ENCODE data around the gene PTPN21. TPM values are rescaled to one million over a fixed set of nuclear protein-coding genes. Genes with fewer than 3 reads are reported as not detected.
A peak's percentile ranks its signal among the peaks of the same experiment; 100 is the strongest.

The PTPN21 gene
- total and polyA plus RNA-seq, 2 experiments from 2014 or later: 12.0 to 16.7 TPM

DNA sequence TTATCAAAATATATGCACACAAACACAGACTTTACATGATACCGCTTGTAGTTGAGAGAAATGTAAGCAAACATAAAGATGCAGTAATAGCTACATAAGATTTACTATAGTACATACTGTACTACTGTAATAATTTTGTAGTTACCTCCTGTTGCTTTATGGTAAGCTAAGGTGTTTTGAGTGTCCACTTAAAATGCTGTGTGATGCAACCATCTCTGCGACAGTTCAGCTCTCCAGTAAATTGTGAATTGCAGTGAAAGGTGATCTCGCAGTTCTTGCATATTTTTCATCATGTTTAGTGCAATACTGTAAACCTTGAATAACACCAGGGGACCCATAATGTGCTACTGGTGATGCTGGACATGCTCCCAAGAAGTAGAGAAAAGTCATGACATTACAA lies 29.6 kb upstream of the PTPN21 start:
- H3K27me3 ChIP-seq: no peaks in the 10 kb centered on the region
- no peak for DNase-seq (ENCODE audit: low read depth in 1 of 2, low spot score in 1 of 2)
- peaks cover 40% of the 10 kb centered on the region for H3K36me3 ChIP-seq
- H3K4me1 ChIP-seq (ENCODE audit: low read depth): peaks cover 8% of the 10 kb centered on the region
- TF ChIP-seq, protein P1, sequence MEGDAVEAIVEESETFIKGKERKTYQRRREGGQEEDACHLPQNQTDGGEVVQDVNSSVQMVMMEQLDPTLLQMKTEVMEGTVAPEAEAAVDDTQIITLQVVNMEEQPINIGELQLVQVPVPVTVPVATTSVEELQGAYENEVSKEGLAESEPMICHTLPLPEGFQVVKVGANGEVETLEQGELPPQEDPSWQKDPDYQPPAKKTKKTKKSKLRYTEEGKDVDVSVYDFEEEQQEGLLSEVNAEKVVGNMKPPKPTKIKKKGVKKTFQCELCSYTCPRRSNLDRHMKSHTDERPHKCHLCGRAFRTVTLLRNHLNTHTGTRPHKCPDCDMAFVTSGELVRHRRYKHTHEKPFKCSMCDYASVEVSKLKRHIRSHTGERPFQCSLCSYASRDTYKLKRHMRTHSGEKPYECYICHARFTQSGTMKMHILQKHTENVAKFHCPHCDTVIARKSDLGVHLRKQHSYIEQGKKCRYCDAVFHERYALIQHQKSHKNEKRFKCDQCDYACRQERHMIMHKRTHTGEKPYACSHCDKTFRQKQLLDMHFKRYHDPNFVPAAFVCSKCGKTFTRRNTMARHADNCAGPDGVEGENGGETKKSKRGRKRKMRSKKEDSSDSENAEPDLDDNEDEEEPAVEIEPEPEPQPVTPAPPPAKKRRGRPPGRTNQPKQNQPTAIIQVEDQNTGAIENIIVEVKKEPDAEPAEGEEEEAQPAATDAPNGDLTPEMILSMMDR (IDR thresholded peaks at IDR 0.05; ENCODE audit: low read depth, low read length): no peak
- H3K27ac ChIP-seq: no peak overlapping the region
- no peak overlapping the region for H3K4me3 ChIP-seq
- H3K9me3 ChIP-seq (ENCODE audit: low read depth): no peaks in the 10 kb centered on the region

DNA sequence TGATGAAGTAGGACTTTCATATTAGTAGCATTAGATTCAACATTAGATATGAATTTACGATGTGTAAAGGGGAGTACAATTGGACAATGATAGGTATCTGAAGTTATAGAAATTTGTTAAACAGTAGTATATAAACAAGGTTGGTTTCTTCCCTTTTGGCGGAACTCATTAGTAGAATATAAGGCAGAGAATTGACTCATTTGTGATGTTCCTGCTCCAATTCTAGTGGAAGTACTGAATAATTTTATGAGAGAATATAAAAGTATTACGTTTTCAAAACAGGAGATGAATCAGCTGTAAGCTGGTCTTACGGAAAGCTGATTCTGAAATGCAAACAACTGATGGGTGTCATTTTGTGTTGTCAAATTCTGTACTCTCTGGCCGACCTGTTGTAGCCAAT lies 21.4 kb upstream of the PTPN21 start:
- peaks cover 85% of the 10 kb centered on the region for H3K36me3 ChIP-seq

DNA sequence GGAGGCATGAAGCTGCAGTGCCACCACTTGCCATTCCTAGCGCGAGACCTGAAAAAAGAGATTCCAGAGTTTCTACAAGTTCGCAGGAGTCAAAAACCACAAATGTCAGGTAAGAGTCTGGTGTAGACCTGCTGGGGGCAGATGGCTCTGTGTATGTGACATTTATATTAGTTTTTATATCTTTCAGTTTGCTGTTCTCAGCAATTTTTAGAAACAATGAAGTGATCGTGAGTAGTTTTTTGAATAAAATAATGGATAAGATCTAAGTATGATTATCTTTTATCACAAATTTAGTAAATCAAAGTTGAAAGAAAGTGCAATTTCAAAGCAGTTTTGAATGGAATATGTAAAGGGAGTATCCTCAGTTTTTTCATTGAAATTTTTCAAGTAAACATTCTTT lies 17.3 kb upstream of the PTPN21 start:
- TF ChIP-seq, protein P1 (IDR thresholded peaks at IDR 0.05; ENCODE audit: low read depth, low read length): no peak

More for the DNA sequence above, 21.4 kb upstream of the PTPN21 start:
- no peaks in the 10 kb centered on the region for H3K27me3 ChIP-seq
- no peak overlapping the region for H3K4me3 ChIP-seq
- no peaks in the 10 kb centered on the region for H3K4me1 ChIP-seq (ENCODE audit: low read depth)
- no peaks in the 10 kb centered on the region for H3K9me3 ChIP-seq (ENCODE audit: low read depth)
- no peak for DNase-seq (ENCODE audit: low read depth in 1 of 2, low spot score in 1 of 2)
- no peak overlapping the region for H3K27ac ChIP-seq
- TF ChIP-seq, protein P1 (IDR thresholded peaks at IDR 0.05; ENCODE audit: low read depth, low read length): no peak

DNA sequence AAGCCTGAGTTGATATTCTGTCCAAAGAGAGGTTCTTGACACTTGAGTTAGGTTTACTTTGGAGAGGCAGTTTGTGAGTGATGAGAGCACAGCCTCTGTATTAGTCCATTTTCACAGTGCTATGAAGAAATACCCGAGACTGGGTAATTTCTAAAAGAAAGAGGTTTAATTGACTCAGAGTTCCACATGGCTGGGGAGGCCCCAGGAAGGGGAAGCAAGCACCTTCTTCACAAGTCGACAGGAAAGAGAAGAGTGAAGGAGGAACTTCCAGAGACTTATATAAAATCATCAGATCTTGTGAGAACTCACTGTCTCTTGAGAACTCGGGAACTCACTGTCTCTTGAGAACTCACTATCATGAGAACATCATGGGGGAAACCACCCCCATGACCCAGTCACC lies 13.4 kb upstream of the PTPN21 start:
- H3K4me1 ChIP-seq (ENCODE audit: low read depth): no peaks in the 10 kb centered on the region
- TF ChIP-seq, protein P1 (IDR thresholded peaks at IDR 0.05; ENCODE audit: low read depth, low read length): no peak
- peaks cover 52% of the 10 kb centered on the region for H3K36me3 ChIP-seq

More for the DNA sequence above, 17.3 kb upstream of the PTPN21 start:
- Histone ChIP-seq H3K27me3 (no peaks in the 10 kb centered on the region), H3K27ac (no peak overlapping the region), H3K4me3 (no peak overlapping the region), H3K9me3 (ENCODE audit: low read depth) (no peaks in the 10 kb centered on the region), H3K36me3 (peaks cover 90% of the 10 kb centered on the region), H3K4me1 (ENCODE audit: low read depth) (no peaks in the 10 kb centered on the region)
- DNase-seq (ENCODE audit: low read depth in 1 of 2, low spot score in 1 of 2): no peak

DNA sequence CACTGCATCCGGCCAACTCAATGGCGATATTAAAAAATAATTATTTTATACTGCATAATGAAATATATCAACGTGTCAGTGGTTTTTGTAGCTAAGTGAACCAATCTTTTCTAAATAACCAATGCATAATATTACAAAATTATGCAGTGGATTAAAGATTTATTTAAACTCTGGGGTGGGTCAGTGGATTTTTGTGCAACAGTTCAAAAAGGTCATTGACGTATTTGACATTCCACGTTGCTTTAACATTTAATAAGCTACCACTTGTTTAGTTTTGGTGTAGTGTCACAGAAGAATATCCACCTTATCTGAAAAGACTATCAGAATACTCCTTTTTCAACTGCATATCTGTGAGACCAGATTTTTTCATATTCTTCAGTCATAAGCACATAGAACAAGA lies 10.6 kb upstream of the PTPN21 start:
- Histone ChIP-seq H3K27ac (no peak overlapping the region), H3K9me3 (ENCODE audit: low read depth) (no peaks in the 10 kb centered on the region), H3K36me3 (peaks cover 31% of the 10 kb centered on the region), H3K4me1 (ENCODE audit: low read depth) (no peaks in the 10 kb centered on the region), H3K4me3 (no peak overlapping the region), H3K27me3 (no peaks in the 10 kb centered on the region)
- no peak for DNase-seq (ENCODE audit: low read depth in 1 of 2, low spot score in 1 of 2)
- TF ChIP-seq, protein P1 (IDR thresholded peaks at IDR 0.05; ENCODE audit: low read depth, low read length): no peak

More for the DNA sequence above, 13.4 kb upstream of the PTPN21 start:
- H3K9me3 ChIP-seq (ENCODE audit: low read depth): no peaks in the 10 kb centered on the region
- no peak overlapping the region for H3K4me3 ChIP-seq
- H3K27me3 ChIP-seq: no peaks in the 10 kb centered on the region
- DNase-seq (ENCODE audit: low read depth in 1 of 2, low spot score in 1 of 2): no peak
- no peak overlapping the region for H3K27ac ChIP-seq

DNA sequence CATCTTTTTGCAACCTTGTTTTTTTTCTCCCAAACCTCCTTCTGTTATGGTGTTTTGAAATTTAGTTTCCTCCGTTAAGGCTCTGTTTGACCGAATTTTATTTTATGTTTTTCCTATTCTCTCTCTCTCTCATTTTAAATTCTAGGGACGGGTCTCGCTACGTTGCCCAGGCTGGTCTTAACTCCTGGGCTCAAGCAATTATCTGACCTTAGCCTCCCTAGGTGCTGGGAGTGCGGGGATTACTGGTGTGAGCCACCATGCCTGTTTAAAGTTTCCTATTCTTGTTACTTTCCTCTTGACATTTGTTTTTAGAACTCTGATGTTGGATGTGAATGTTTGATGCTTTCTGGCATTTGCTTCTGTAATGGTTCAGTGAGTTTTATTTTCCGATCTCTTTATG lies 9.0 kb upstream of the PTPN21 start:
- TF ChIP-seq, protein P1 (IDR thresholded peaks at IDR 0.05; ENCODE audit: low read depth, low read length): no peak
- peak overlapping the region; percentile 97 for H3K27ac ChIP-seq
- H3K4me3 ChIP-seq: peak overlapping the region; percentile 90
- no peak for DNase-seq (ENCODE audit: low read depth in 1 of 2, low spot score in 1 of 2)
- H3K9me3 ChIP-seq (ENCODE audit: low read depth): no peaks in the 10 kb centered on the region
- peaks cover 15% of the 10 kb centered on the region for H3K36me3 ChIP-seq
- H3K4me1 ChIP-seq (ENCODE audit: low read depth): no peaks in the 10 kb centered on the region
- H3K27me3 ChIP-seq: no peaks in the 10 kb centered on the region

Data from cardiac muscle cell (in vitro differentiated cells and primary cell).